DND-41 (cell line): ENCODE data around the gene MCF2L2.

Experiments used
- EZH2 ChIP-seq: IDR thresholded peaks from 3 replicates; pipeline ENCODE4 v1.6.1; 2012; ENCODE audit warnings: borderline replicate concordance, low read depth, mild to moderate bottlenecking, moderate library complexity, low read length, inconsistent platforms; ENCODE audit not compliant: severe bottlenecking
- TF ChIP-seq, protein P1 (sequence below): IDR thresholded peaks from 2 replicates; pipeline ENCODE4 v1.5.1; 2012; ENCODE audit warnings: borderline replicate concordance, low read length, moderate library complexity, mild to moderate bottlenecking; ENCODE audit not compliant: poor library complexity, severe bottlenecking; ENCODE audit errors: extremely low read depth

DNA sequence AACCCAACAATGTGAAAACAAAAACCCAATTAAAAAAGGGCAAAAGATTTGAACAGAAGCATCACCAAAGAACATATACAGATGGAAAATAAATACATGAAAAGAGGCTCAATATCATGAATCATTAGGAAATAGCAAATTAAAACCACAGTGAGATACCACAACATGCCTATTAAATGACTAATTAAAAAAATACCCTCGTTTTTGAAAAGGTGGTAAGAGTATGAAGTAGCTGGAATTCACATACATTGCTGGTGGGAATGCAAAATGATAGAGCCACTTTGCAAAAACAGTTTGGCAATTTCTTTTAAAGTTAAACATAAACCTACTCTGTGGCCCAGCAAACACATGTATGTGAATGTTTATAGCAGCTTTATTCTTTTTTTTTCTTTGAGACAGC is 99.6 kb downstream of the MCF2L2 start:
- TF ChIP-seq, protein P1, sequence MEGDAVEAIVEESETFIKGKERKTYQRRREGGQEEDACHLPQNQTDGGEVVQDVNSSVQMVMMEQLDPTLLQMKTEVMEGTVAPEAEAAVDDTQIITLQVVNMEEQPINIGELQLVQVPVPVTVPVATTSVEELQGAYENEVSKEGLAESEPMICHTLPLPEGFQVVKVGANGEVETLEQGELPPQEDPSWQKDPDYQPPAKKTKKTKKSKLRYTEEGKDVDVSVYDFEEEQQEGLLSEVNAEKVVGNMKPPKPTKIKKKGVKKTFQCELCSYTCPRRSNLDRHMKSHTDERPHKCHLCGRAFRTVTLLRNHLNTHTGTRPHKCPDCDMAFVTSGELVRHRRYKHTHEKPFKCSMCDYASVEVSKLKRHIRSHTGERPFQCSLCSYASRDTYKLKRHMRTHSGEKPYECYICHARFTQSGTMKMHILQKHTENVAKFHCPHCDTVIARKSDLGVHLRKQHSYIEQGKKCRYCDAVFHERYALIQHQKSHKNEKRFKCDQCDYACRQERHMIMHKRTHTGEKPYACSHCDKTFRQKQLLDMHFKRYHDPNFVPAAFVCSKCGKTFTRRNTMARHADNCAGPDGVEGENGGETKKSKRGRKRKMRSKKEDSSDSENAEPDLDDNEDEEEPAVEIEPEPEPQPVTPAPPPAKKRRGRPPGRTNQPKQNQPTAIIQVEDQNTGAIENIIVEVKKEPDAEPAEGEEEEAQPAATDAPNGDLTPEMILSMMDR: no peak
- TF ChIP-seq EZH2: no peak
